BE2C (cell line): ENCODE measurements around the gene PPP4R3A.

Source experiments
- DNase-seq: peaks from one replicate; pipeline ENCODE4 v3.0.0-alpha.2; 2020
- H3K27me3 ChIP-seq: fragments of 250-450 bp; sonication (Bioruptor Pico); 2 replicates; pipeline ENCODE4 v1.5.1; 2020; ENCODE audit warnings: mild to moderate bottlenecking
- H3K36me3 ChIP-seq: fragments of 250-450 bp; sonication (Bioruptor Pico); 2 replicates; pipeline ENCODE4 v1.5.1; 2020; ENCODE audit warnings: mild to moderate bottlenecking
- H3K4me1 ChIP-seq: fragments of 250-450 bp; sonication (Bioruptor Pico); 2 replicates; pipeline ENCODE4 v1.5.1; 2020
- H3K4me3 ChIP-seq: 2 replicates; pipeline ENCODE4 v1.5.1; 2011; ENCODE audit warnings: low read depth, low read length
- H3K9me3 ChIP-seq: fragments of 250-450 bp; sonication (Bioruptor Pico); 2 replicates; pipeline ENCODE4 v1.5.1; 2020
- CTCF ChIP-seq: IDR thresholded peaks from 2 replicates; pipeline ENCODE4 v1.5.1; 2012; ENCODE audit warnings: mild to moderate bottlenecking, low read depth, low read length

The PPP4R3A gene

GRCh38 chr14:91417120-91417982, 92.8 kb downstream of the PPP4R3A start, which contains the start of gene CCDC88C:
Gene CCDC88C (minus strand): TSS chr14:91417820. CDS start chr14:91417690, 130 bp downstream.
- Histone ChIP-seq H3K36me3 (no peaks in the 10 kb centered on the region), H3K4me3 (peak within 1 kb of the TSS; percentile 59), H3K4me1 (no peaks in the 10 kb centered on the region; the same call in 1 of the 2 replicates), H3K9me3 (no peaks in the 10 kb centered on the region; the same call in 1 of the 2 replicates), H3K27me3 (peaks cover 31% of the 10 kb centered on the region)
- TF ChIP-seq CTCF = no peak
- peak; percentile 70 for DNase-seq

GRCh38 chr14:91416744-91417119, 93.4 kb downstream of the PPP4R3A start:
- peak overlapping the region; percentile 59 for H3K4me3 ChIP-seq

GRCh38 chr14:91415794-91416743, 94.0 kb downstream of the PPP4R3A start:
- Histone ChIP-seq H3K4me3 (no peak overlapping the region), H3K27me3 (peaks cover 31% of the 10 kb centered on the region), H3K9me3 (no peaks in the 10 kb centered on the region; the same call in 1 of the 2 replicates), H3K4me1 (no peaks in the 10 kb centered on the region; the same call in 1 of the 2 replicates), H3K36me3 (no peaks in the 10 kb centered on the region)
- no peak for TF ChIP-seq CTCF
- DNase-seq = no peak

More at GRCh38 chr14:91416744-91417119, 93.4 kb downstream of the PPP4R3A start:
- Histone ChIP-seq H3K36me3 (no peaks in the 10 kb centered on the region), H3K27me3 (peaks cover 31% of the 10 kb centered on the region), H3K4me1 (no peaks in the 10 kb centered on the region; the same call in 1 of the 2 replicates), H3K9me3 (no peaks in the 10 kb centered on the region; the same call in 1 of the 2 replicates)
- no peak for DNase-seq
- TF ChIP-seq CTCF = no peak

- Histone ChIP-seq H3K27me3 (peaks cover 30% of the 10 kb centered on the region), H3K36me3 (no peaks in the 10 kb centered on the region), H3K4me1 (no peaks in the 10 kb centered on the region; the same call in 1 of the 2 replicates), H3K4me3 (no peak overlapping the region), H3K9me3 (no peaks in the 10 kb centered on the region; the same call in 1 of the 2 replicates)
- no peak for TF ChIP-seq CTCF
- DNase-seq = no peak
Observed at GRCh38 chr14:91414475-91414833, 95.7 kb downstream of the PPP4R3A start.

- no peaks in the 10 kb centered on the region for H3K36me3 ChIP-seq
- no peak overlapping the region for H3K4me3 ChIP-seq
- no peak for DNase-seq
- no peaks in the 10 kb centered on the region; the same call in 1 of the 2 replicates for H3K9me3 ChIP-seq
- peaks cover 26% of the 10 kb centered on the region for H3K27me3 ChIP-seq
- H3K4me1 ChIP-seq = no peaks in the 10 kb centered on the region; the same call in 1 of the 2 replicates
- no peak for TF ChIP-seq CTCF
Observed at GRCh38 chr14:91413547-91414474, 96.3 kb downstream of the PPP4R3A start.
